HG03442 (cell line): ENCODE results near the gene ATP2B2.

Source experiments
- ATAC-seq: cut with Tn5 transposase; IDR thresholded peaks from one replicate; pipeline ENCODE4 v1.9.1; 2021; ENCODE audit warnings: mild to moderate bottlenecking, moderate library complexity; ENCODE audit not compliant: unreplicated experiment

The ATP2B2 gene

GRCh38 chr3:10405816-10406215, 99.6 kb downstream of the ATP2B2 start:
- ATAC-seq, result no peak

DNA sequence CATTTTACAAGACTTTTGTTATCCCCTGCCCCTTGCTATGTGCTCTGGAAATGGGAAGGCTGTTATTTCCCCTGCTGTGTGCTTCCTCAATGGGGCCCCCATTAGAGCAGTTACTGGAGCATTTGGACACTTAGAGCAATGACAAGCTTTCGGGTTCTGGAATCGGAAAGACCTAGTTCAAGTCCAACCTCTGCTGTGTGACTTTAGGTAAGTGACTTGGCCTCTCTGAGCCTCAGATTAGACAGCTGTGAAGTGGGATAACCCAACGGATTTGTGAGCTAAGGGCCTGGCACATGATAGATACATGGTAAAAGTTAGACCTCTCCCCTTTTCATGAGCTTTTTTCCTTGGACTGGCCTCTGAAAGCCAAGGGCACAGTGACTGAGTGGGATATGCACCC, 100.5 kb downstream of the ATP2B2 start:
- ATAC-seq, result no peak

DNA sequence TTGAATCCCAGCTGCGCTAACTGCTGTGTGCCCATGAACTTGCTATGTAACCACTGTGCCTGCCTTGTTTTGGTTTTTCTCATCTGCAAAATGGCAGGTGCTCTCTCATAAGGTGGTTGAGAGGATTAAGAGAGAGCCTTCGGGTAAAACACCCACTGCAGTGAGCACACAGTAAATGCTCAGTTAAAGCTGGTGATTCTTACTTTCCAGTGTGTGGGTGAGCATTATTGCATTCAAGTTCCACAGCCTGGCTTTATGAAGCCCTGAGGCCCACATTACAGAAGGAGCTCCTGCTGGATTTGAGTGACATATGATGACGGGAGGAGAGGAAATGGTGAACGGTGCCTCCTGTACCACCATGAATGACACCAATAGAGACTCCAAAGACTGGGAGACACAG, 101.0 kb downstream of the ATP2B2 start:
- no peak for ATAC-seq

DNA sequence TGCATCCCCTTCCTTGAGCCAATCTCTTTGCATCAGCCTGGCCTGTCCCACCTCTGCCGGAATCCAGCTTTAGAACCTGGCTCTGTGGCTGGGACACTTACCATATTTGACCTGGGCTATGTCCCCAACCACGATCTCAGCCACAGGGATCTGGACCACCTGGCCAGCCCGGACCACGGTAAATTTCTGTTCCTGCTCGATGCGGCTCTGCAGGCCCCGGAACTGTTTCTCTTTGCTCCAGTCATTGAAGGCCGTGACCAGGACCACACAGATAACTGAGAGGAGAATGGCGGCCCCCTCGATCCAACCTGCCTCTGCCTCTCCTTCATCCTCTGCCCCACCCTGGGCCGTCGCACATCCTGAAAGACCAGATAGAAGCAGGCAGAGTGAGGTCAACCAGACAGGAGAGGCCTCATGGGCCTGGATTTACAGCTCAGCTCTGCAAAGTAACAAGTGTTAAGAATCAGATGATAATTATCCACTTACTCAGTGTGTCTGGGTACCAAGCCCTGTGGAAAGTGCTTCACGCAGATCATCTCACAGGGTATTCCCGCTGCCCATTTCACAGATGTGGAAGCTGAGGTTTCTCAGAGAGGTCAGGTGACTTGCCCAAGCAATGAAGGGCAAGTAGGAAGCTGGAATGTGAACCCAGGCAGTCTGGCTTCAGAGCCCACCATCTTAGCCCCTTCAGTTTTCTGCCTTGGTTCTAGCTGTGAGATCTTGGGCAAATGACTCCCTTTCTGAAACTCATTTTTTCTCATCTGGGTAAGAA, 103.2 kb downstream of the ATP2B2 start:
- ATAC-seq, result no peak

GRCh38 chr3:10400749-10401495, 104.5 kb downstream of the ATP2B2 start:
- ATAC-seq, result no peak

- no peak for ATAC-seq
Observed at GRCh38 chr3:10400050-10400748, 105.2 kb downstream of the ATP2B2 start.

DNA sequence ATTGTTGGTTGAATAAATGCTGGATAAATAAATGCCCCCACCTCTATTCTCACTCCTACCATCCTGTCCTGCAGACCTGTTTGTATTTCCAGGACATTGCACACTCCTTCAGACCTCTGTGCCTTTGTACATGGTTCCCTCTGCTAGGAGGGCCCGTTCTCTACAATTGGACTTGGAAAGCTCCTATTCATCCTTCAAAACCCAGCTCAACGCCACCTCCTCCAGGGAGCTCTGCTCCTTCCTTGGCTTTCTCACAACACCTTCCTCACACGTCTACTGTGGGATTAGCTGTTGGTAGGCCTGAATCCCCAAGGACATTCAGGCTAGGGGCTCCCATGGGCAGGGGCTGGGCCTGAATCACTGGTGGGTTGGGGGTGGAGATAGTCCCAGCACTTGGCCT, 105.8 kb downstream of the ATP2B2 start:
- no peak for ATAC-seq

DNA sequence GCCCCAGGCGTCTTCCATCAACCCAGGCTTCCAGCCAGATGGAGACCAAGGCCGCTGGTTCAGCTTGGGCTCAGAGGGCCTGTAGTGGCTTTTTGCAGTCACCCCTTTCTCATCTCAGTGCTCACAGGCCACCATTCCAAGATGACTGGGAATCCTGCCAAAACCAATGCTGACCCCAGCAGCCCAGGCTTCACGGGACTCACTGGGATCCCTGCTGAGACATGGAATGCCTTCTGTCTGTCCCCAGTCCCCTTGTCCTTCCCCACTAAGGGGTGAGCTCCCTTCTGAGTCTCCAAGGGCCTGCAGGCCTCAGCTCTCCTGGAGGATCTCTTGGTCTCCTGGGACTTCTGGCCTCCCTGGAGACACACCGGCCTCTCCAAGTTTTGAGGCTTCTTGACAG, 107.0 kb downstream of the ATP2B2 start:
- no peak for ATAC-seq

DNA sequence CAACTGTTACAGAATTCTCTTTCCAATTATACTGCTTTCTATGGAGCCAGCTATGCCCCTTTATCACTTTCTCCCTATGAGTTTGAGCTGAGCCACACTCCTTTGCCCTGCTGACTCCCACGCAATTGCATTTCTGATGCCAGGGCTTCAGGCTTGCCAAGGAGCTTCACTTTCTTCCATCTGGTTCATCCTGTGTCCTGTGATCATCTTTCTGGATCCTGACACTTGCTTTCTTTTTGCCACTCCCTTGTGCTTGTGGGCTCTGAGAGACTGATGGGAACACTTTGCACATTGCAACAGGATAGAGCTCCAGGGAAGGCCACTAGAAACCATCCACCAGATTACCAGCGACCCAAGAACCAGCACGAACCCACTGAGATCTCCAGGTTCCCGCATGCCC, 107.5 kb downstream of the ATP2B2 start:
- no peak for ATAC-seq

GRCh38 chr3:10396931-10397330, 108.5 kb downstream of the ATP2B2 start:
- no peak for ATAC-seq

DNA sequence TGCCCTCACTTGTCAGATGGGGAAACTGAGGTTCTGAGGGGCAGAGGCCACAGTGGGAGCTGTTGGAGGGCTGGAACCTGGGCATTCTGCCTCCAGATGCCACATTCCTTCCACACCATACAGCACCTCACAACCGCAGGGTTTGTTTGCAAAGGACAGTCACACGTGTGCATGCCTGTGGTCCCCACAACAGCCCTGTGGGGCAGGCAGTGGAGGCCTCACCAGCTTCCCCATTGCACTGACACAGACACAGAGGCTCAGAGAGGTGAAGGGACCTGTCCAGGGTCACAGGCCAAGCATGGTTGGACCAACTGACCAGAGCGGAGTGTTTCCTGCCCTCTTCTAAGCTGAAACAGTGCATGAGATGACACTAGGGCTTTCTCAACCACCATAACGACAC, 109.3 kb downstream of the ATP2B2 start:
- ATAC-seq, result no peak

- ATAC-seq, result no peak
Observed at GRCh38 chr3:10395671-10396070, 109.7 kb downstream of the ATP2B2 start.

DNA sequence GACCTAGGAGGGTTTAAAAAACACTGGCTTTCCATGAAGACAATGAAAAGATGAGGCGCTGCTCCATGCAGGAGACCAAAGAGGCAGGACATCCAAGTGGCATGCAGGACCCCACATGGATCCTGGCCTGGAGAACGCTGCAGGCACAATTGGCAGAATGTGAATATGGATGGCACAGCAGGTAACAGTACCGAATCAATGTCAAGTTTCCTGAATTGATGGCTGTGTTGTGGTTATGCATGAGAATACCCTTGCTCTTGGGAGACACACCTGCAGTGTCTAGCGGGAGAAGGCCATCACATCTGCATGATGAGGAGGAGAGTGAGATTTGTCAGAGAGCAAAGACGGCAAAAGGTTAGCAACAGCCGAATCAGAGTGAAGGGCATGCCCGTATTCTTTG, 110.2 kb downstream of the ATP2B2 start:
- ATAC-seq, result no peak

DNA sequence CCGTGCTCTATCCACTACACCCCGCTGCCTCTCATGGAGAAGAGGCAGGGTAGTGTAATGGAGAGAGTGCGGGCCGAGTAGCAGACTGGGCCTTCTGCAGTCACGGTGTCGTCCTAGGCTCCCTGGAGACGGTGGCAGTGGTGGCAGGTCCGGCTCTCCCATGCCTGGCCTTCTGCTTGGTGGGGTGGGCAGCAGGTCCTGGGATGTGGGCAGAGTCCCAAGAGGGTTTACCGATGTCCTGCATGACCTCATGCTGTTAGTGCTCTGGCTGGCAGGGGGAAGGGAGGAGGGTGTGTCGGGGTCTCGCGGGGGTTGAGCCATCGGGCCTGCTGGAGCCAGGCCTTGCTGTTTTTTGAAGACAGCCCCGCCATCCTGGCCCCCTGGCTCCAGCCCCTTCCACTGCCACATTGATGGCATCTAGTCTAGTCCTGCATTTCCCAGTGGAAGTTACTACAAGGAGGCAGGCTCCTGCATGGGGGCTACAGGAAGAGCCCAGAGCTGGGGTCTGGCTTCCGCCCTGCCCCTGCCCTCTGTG, 110.8 kb downstream of the ATP2B2 start:
- no peak for ATAC-seq

GRCh38 chr3:10393514-10393913, 111.9 kb downstream of the ATP2B2 start:
- no peak for ATAC-seq

DNA sequence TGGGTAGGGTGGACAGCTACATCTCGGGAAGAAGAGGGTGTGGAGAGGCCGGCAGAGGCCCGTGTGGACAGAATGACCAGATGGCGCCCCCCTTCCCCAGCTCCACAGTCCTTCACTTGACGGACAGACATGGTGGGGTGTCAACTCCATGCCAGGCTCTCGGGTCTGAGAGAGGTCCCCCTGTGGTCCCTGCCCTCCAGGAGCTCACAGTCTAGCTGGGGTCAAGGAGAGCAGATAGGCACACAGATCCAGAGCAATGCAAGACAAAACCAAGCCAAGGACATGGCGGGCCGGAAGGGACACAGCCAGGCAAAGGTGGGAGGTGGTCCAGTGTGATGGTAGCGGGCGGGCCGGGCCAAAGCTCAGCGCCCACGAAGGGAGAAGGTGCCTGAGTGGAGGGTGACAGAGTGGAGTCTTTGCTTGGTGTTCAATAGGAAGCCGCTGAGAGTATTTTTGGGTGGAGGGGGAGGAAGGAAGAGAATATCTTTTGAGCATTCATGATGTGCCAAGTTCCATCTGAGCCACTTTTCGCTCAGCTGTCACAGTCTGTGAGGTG, 112.4 kb downstream of the ATP2B2 start:
- no peak for ATAC-seq

GRCh38 chr3:10392244-10392643, 113.1 kb downstream of the ATP2B2 start:
- ATAC-seq, result no peak

- ATAC-seq, result no peak
Observed at GRCh38 chr3:10391391-10391790, 114.0 kb downstream of the ATP2B2 start.

DNA sequence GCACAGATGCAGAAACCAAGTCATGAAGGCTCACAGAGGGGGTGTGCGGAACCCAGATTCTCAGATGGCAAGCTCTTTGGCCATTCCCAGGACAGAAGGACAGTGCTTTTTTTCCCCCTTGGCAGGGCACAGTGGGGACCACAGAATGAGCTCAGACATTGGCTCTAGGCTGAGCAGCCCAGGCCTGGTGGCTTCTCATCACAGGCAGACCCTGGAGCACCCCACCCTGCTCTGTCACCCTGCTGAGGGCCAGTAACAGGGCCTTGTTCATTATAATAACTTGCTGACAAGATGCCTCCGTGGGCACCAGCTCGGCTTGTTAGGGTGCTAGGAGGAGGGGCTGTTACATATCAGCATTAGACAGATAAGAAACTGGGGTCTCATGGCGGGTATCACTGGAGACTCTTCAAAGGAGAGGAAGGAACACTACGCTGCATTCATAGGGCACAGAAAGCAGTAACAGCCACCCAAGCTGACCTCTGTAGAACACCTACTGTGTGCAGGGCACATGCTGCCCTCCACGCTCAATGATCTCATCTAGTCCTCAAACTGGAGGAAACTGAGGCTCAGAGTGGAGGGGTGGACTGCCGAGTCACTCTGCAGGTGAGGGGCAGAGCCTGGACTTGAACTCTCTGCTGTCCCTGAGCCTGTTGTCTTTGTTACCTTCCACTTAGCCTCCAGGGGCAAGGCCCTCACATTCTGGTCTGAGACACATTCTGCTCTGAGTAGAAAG, 114.6 kb downstream of the ATP2B2 start:
- no peak for ATAC-seq

- peak; percentile 71 for ATAC-seq
Observed at GRCh38 chr3:10389995-10390394, 115.4 kb downstream of the ATP2B2 start.

DNA sequence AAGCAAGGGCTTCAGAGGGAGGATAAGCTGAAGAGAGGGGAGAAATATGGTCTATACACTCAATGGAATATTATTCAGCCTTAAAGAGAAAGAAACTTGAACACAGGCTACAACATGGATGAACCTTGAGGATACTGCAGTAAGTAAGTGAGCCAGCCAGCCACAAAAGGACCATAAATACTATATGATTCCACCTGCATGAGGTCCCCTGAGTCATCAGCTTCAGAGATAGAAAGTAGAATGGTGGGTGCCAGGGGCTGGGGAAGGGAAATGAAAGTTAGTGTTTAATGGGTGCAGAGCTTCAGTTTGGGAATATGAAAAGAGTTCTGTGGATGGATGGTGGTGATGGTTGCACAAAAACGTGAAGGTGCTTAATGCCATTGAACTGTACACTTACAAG, 116.0 kb downstream of the ATP2B2 start:
- ATAC-seq, result no peak
